IMR-90 (cell line): Measurements from ENCODE around the gene ARHGAP45. TPM values are rescaled to one million over a fixed set of nuclear protein-coding genes. Genes with fewer than 3 reads are reported as not detected.

Experiments used
- ATAC-seq: fragments of 200-7000 bp; cut with Tn5 transposase; 2 replicates; pipeline ENCODE4 v1.9.1; 2020; ENCODE audit warnings: low read depth, mild to moderate bottlenecking, moderate library complexity
- BruUV-seq: library from RNA; stranded (reverse); fragments of 400-500 nt; replicated peaks from 2 replicates; lab custom pipeline; 2021; lab: Mats Ljungman, UMichigan
- CTCF ChIA-PET: fragments of 300-600 bp; formaldehyde crosslinking; extraction: SDS; loops from one replicate; lab custom pipeline; 2021; ENCODE audit warnings: antibody characterized with exemption; lab: Yijun Ruan, JAX
- POLR2A ChIA-PET: fragments of 300-600 bp; sonication (Branson Sonifier 250); formaldehyde crosslinking; loops from one replicate; lab custom pipeline; 2022; ENCODE audit warnings: antibody characterized with exemption; ENCODE audit not compliant: unreplicated experiment; lab: Charles Lee
- DNase-seq: peaks from one replicate; pipeline ENCODE4 v3.0.0; 2013
- H2AFZ ChIP-seq: replicated peaks from 2 replicates; pipeline ENCODE3; 2013; ENCODE audit warnings: low read length, mild to moderate bottlenecking; ENCODE audit not compliant: poor library complexity
- H2AK5ac ChIP-seq: 2 replicates; pipeline ENCODE4 v1.6.1; 2013; ENCODE audit warnings: low read depth, low read length, inconsistent platforms
- H2AK9ac ChIP-seq: replicated peaks from 2 replicates; pipeline ENCODE3; 2013; ENCODE audit warnings: mild to moderate bottlenecking, low read depth, low read length, moderate library complexity; ENCODE audit not compliant: poor library complexity
- H2BK120ac ChIP-seq: 2 replicates; pipeline ENCODE4 v1.6.1; 2013; ENCODE audit warnings: low read depth, low read length, inconsistent platforms
- H2BK15ac ChIP-seq: 3 replicates; pipeline ENCODE4 v1.6.1; 2013; ENCODE audit warnings: low read depth, low read length, inconsistent platforms
- H2BK20ac ChIP-seq: 2 replicates; pipeline ENCODE4 v1.6.1; 2013; ENCODE audit warnings: low read depth, mild to moderate bottlenecking, inconsistent platforms, low read length, moderate library complexity
- H2BK5ac ChIP-seq: 2 replicates; pipeline ENCODE4 v1.6.1; 2013; ENCODE audit warnings: mild to moderate bottlenecking, low read depth, low read length, inconsistent platforms; ENCODE audit not compliant: poor library complexity, severe bottlenecking
- H3K14ac ChIP-seq: replicated peaks from 2 replicates; pipeline ENCODE4 v1.6.1; 2013; ENCODE audit warnings: low read depth, low read length, inconsistent platforms
- H3K18ac ChIP-seq: 2 replicates; pipeline ENCODE4 v1.6.1; 2013; ENCODE audit warnings: low read depth, low read length, control low read depth
- H3K23ac ChIP-seq: 2 replicates; pipeline ENCODE4 v1.6.1; 2013; ENCODE audit warnings: low read depth, low read length, inconsistent platforms
- H3K27ac ChIP-seq: 2 replicates; pipeline ENCODE4 v1.5.1; 2013; ENCODE audit warnings: mild to moderate bottlenecking, control low read depth, low read length; ENCODE audit not compliant: insufficient read depth
- H3K27me3 ChIP-seq: 2 replicates; pipeline ENCODE4 v1.6.1; 2013; ENCODE audit warnings: low read length; ENCODE audit not compliant: control insufficient read depth, insufficient read depth
- H3K36me3 ChIP-seq: 2 replicates; pipeline ENCODE4 v1.6.1; 2013; ENCODE audit warnings: low read length, mixed read lengths; ENCODE audit not compliant: control insufficient read depth, insufficient read depth
- H3K4ac ChIP-seq: 2 replicates; pipeline ENCODE4 v1.6.1; 2013; ENCODE audit warnings: low read depth, low read length, inconsistent platforms
- H3K4me1 ChIP-seq: 2 replicates; pipeline ENCODE4 v1.6.1; 2013; ENCODE audit warnings: low read length, mixed read lengths; ENCODE audit not compliant: control insufficient read depth, insufficient read depth
- H3K4me2 ChIP-seq: 2 replicates; pipeline ENCODE4 v1.6.1; 2013; ENCODE audit warnings: low read depth, mild to moderate bottlenecking, control low read depth, low read length, moderate library complexity
- H3K4me3 ChIP-seq: 2 replicates; pipeline ENCODE4 v1.5.1; 2013; ENCODE audit warnings: low read depth, mild to moderate bottlenecking, control low read depth, low read length, moderate library complexity; ENCODE audit not compliant: insufficient read depth
- H3K56ac ChIP-seq: 2 replicates; pipeline ENCODE4 v1.6.1; 2013; ENCODE audit warnings: low read length, inconsistent platforms; ENCODE audit not compliant: insufficient read depth; ENCODE audit errors: extremely low read depth
- H3K79me1 ChIP-seq, 2 experiments: 2 replicates each; pipeline ENCODE4 v1.6.1; 2013; ENCODE audit warnings: low read length in 2 of 2, inconsistent platforms in 1 of 2, low read depth in 1 of 2
- H3K9ac ChIP-seq: 2 replicates; pipeline ENCODE4 v1.6.1; 2013; ENCODE audit warnings: low read depth, low read length, control low read depth
- H3K9me1 ChIP-seq: 2 replicates; pipeline ENCODE4 v1.6.1; 2013; ENCODE audit warnings: low read length, inconsistent platforms; ENCODE audit not compliant: insufficient read depth
- H3K9me3 ChIP-seq: 2 replicates; pipeline ENCODE4 v1.6.1; 2013; ENCODE audit warnings: low read length; ENCODE audit not compliant: control insufficient read depth, insufficient read depth
- H4K20me1 ChIP-seq: 2 replicates; pipeline ENCODE4 v1.6.1; 2013; ENCODE audit warnings: low read length, inconsistent platforms; ENCODE audit not compliant: insufficient read depth
- H4K5ac ChIP-seq: 2 replicates; pipeline ENCODE4 v1.6.1; 2013; ENCODE audit warnings: mild to moderate bottlenecking, low read depth, low read length, control low read depth
- H4K8ac ChIP-seq, 2 experiments: 2 replicates each; pipeline ENCODE4 v1.6.1; 2013; ENCODE audit warnings: low read depth in 2 of 2, low read length in 2 of 2, control low read depth in 1 of 2, inconsistent platforms in 1 of 2
- H4K91ac ChIP-seq: 2 replicates; pipeline ENCODE4 v1.6.1; 2013; ENCODE audit warnings: low read depth, low read length, inconsistent platforms; ENCODE audit not compliant: insufficient read depth
- CEBPB ChIP-seq: IDR thresholded peaks from 2 replicates; pipeline ENCODE4 v1.6.1; 2012; ENCODE audit warnings: low read depth, low read length, improper control_type of control experiment
- CTCF ChIP-seq: conservative IDR thresholded peaks from 2 replicates; pipeline ENCODE4 v1.5.1; 2012; ENCODE audit warnings: mild to moderate bottlenecking, low read depth, low read length, improper control_type of control experiment
- FOS ChIP-seq: fragments of 150-350 bp; IDR thresholded peaks from 2 replicates; pipeline ENCODE4 v1.6.1; 2016; ENCODE audit warnings: low read depth, low read length
- MAFK ChIP-seq: IDR thresholded peaks from 2 replicates; pipeline ENCODE4 v1.6.1; 2012; ENCODE audit warnings: low read depth, low read length, improper control_type of control experiment
- MAZ ChIP-seq: IDR thresholded peaks from 2 replicates; pipeline ENCODE4 v1.6.1; 2012; ENCODE audit warnings: low read depth, mild to moderate bottlenecking, low read length, improper control_type of control experiment, moderate library complexity, borderline replicate concordance
- MXI1 ChIP-seq: IDR thresholded peaks from 2 replicates; pipeline ENCODE4 v1.6.1; 2012; ENCODE audit warnings: low read depth, mild to moderate bottlenecking, low read length, moderate library complexity, borderline replicate concordance
- NFE2L2 ChIP-seq: fragments of 150-350 bp; IDR thresholded peaks from 2 replicates; pipeline ENCODE4 v1.6.1; 2016; ENCODE audit warnings: low read depth, mild to moderate bottlenecking, low read length
- POLR2A ChIP-seq: IDR thresholded peaks from 2 replicates; pipeline ENCODE4 v1.6.1; 2012; ENCODE audit warnings: mild to moderate bottlenecking, low read depth, low read length
- RAD21 ChIP-seq: IDR thresholded peaks from 2 replicates; pipeline ENCODE4 v1.6.1; 2012; ENCODE audit warnings: low read length, improper control_type of control experiment
- RCOR1 ChIP-seq: IDR thresholded peaks from 2 replicates; pipeline ENCODE4 v1.6.1; 2012; ENCODE audit warnings: mild to moderate bottlenecking, low read length, improper control_type of control experiment; ENCODE audit not compliant: insufficient replicate concordance
- RFX5 ChIP-seq: IDR thresholded peaks from 2 replicates; pipeline ENCODE4 v1.8.0; 2012; ENCODE audit warnings: low read depth, mild to moderate bottlenecking, low read length, moderate library complexity
- SMC3 ChIP-seq: fragments of 150-350 bp; IDR thresholded peaks from 2 replicates; pipeline ENCODE4 v1.6.1; 2016; ENCODE audit warnings: low read depth, mild to moderate bottlenecking, antibody characterized with exemption, low read length, moderate library complexity
- USF2 ChIP-seq: fragments of 150-350 bp; IDR thresholded peaks from 2 replicates; pipeline ENCODE4 v1.6.1; 2017; ENCODE audit warnings: mild to moderate bottlenecking, antibody characterized with exemption, low read length, low read depth
- WGBS, 2 experiments: methylation state at CpG; one replicate each; pipeline versions ENCODE4 v1.1.5 to v1.1.7; 2013; ENCODE audit warnings: missing lambda C conversion rate in 2 of 2; ENCODE audit not compliant: insufficient read length in 1 of 2; ENCODE audit errors: extremely low coverage in 2 of 2; 5-methylcytosine and 5-hydroxymethylcytosine counted together
- dilution Hi-C: fragments of 300-500 bp; cut with HindIII; formaldehyde crosslinking; loops from one replicate; pipeline ENCODE4 v1.14.3; 2018; ENCODE audit warnings: low sequenced_read_pairs; ENCODE audit not compliant: unreplicated experiment
- in situ Hi-C: fragments of 300-500 bp; cut with MboI; formaldehyde crosslinking; loops from 3 replicates; pipeline ENCODE4 v1.14.3; 2019; ENCODE audit warnings: low sequenced_read_pairs, inconsistent platforms, mixed read lengths
- intact Hi-C: fragments of 100-400 bp; cut with micrococcal nuclease; formaldehyde crosslinking; loops from 2 replicates; pipeline ENCODE4 v1.10.0; 2022
- polyA plus RNA-seq, 3 experiments: library from polyadenylated mRNA; depleted of rRNA; stranded (reverse); fragments of >200 nt; gene quantifications; 2 replicates each; pipeline ENCODE4 v1.2.3, GENCODE V29; 2012; ENCODE audit warnings: low replicate concordance in 1 of 3
- total RNA-seq: library from RNA; depleted of rRNA; stranded (reverse); fragments of >200 nt; gene quantifications from 2 replicates; pipeline ENCODE4 v1.2.3, GENCODE V29; 2012

ARHGAP45 gene
- total and polyA plus RNA-seq, 2 of the 4 experiments (the other 2 are of a cell fraction): 1.3 to 1.7 TPM

- no peak for TF ChIP-seq RCOR1
These were observed 17.3 kb downstream of the ARHGAP45 start (continued) for GRCh38 chr19:1084024-1084868.

DNA sequence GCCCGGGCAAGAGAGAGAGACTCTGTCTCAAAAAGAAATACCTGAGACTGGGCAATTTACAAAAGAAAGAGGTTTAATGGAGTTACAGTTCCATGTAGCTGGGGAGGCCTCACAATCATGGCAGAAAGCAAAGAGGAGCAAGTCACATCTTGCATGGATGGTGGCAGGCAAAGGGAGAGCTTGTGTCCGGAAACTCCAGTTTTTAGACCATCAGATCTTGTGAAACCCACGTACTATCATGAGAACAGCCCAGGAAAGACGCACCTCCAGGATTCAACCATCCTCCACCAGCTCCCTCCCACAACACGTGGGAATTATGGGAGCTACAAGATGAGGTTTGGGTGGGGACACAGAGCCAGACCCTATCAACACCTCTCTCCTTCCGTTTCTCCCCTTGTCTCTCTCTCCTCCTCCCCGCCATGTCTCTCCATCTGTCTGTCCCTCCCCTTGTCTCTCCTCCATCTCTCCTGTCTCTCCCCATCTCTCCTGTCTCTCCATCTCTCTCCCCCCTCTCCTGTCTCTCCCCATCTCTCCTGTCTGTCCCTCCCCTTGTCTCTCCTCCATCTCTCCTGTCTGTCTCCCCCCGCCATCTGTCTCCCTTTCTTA, 18.2 kb downstream of the ARHGAP45 start:
- peaks cover 25% of the 10 kb centered on the region for H3K36me3 ChIP-seq
- dilution Hi-C loops: no loop called here
- no peak overlapping the region for H4K91ac ChIP-seq
- no peaks in the 10 kb centered on the region for H3K27me3 ChIP-seq
- no peaks in the 10 kb centered on the region for H3K4me1 ChIP-seq
- BruUV-seq: no TSS peak
- H2BK5ac ChIP-seq: no peak overlapping the region
- no peak overlapping the region for H3K4me3 ChIP-seq
- intact Hi-C loops: no loop called here
- no peak overlapping the region for H2BK15ac ChIP-seq
- ChIA-PET CTCF (interaction anchor here (1.2 kb wide), 1 partner anchor 28 kb away, joined by 4 read pairs; no protein-coding TSS in a partner anchor), POLR2A (no interaction called here)
- no peak overlapping the region for H3K56ac ChIP-seq
- H3K9ac ChIP-seq: no peak overlapping the region
- H3K79me1 ChIP-seq: no peaks in the 10 kb centered on the region; a peak in 1 of 4 replicates
- H3K27ac ChIP-seq: no peak overlapping the region
- peaks cover 10% of the 10 kb centered on the region; the same call in 1 of the 2 replicates for H4K20me1 ChIP-seq
- no peak for DNase-seq
- no peak overlapping the region for H4K5ac ChIP-seq
- H4K8ac ChIP-seq: no peak overlapping the region
- H3K14ac ChIP-seq: no peak overlapping the region
- 87% methylated on average over 4 of the region's 8 CpGs; no CpG with 5 or more reads in 1 of the 2 experiments for WGBS, 2 experiments
- no peak overlapping the region for H2BK120ac ChIP-seq
- no peak overlapping the region for H2AFZ ChIP-seq
- no peak overlapping the region for H2BK20ac ChIP-seq
- no peak overlapping the region for H3K4me2 ChIP-seq
- H3K9me3 ChIP-seq: no peaks in the 10 kb centered on the region
- no peak overlapping the region for H3K23ac ChIP-seq
- H3K4ac ChIP-seq: no peak overlapping the region
- in situ Hi-C loops: no loop called here
- ATAC-seq: no peak
- no peak overlapping the region for H2AK9ac ChIP-seq
- no peaks in the 10 kb centered on the region for H3K9me1 ChIP-seq
- no peak overlapping the region for H2AK5ac ChIP-seq
- no peak overlapping the region for H3K18ac ChIP-seq
- TF ChIP-seq MXI1: no peak
- TF ChIP-seq CEBPB: no peak
- TF ChIP-seq SMC3: no peak
- no peak for TF ChIP-seq RAD21
- TF ChIP-seq USF2: no peak
- TF ChIP-seq MAFK: no peak
- no peak for TF ChIP-seq NFE2L2
- TF ChIP-seq RFX5: no peak
- no peak for TF ChIP-seq POLR2A
- TF ChIP-seq FOS: no peak
- TF ChIP-seq MAZ: no peak
- TF ChIP-seq CTCF: no peak
